Fibroblast of lung (primary cell): Measurements from ENCODE around the gene GYPC.

Experiments
- EZH2 ChIP-seq: IDR thresholded peaks from 2 replicates; pipeline ENCODE4 v1.5.1; 2012; ENCODE audit warnings: low read length, control low read depth, mild to moderate bottlenecking; ENCODE audit errors: missing control alignments
- TF ChIP-seq, protein P1 (sequence below), 2 donors: IDR thresholded peaks in 1 of 2; conservative IDR thresholded peaks in 1 of 2; 1 replicate in 1 of 2; 2 replicates in 1 of 2; pipeline ENCODE4 v1.5.1; 2011 to 2012; ENCODE audit warnings: low read length in 2 of 2, control low read depth in 1 of 2, inconsistent platforms in 1 of 2, low read depth in 1 of 2, mild to moderate bottlenecking in 1 of 2

DNA sequence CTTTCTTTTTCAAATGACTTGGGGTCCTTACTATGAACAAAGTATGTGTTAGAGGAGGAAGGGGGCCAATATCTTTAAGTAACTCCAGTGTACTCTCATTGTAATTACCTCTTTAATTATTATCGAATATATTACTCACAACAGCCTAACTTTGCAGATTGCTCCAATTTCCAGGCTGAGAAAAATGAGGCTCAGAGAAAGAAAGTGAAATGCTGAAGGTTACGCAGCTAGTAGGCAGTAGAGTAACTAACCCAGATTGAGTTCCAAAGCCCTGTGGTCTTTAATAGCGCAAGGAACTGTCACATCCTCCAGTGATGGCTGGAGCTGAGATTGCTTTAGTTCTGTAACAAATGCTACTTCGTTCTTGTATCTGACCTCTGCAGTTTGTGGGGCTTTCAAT lies 2.2 kb upstream of the GYPC start:
- no peak for TF ChIP-seq EZH2
- TF ChIP-seq, protein P1, sequence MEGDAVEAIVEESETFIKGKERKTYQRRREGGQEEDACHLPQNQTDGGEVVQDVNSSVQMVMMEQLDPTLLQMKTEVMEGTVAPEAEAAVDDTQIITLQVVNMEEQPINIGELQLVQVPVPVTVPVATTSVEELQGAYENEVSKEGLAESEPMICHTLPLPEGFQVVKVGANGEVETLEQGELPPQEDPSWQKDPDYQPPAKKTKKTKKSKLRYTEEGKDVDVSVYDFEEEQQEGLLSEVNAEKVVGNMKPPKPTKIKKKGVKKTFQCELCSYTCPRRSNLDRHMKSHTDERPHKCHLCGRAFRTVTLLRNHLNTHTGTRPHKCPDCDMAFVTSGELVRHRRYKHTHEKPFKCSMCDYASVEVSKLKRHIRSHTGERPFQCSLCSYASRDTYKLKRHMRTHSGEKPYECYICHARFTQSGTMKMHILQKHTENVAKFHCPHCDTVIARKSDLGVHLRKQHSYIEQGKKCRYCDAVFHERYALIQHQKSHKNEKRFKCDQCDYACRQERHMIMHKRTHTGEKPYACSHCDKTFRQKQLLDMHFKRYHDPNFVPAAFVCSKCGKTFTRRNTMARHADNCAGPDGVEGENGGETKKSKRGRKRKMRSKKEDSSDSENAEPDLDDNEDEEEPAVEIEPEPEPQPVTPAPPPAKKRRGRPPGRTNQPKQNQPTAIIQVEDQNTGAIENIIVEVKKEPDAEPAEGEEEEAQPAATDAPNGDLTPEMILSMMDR (conservative IDR thresholded peaks at IDR 0.05 in 1 of 2, IDR thresholded peaks at IDR 0.05 in 1 of 2; ENCODE audit: low read depth in 1 of 2, low read length in 2 of 2), result peak in 1 of 2 donors; percentile 7
